ENCODE data around the gene ARHGAP10.

Gene ARHGAP10

GRCh38 chr4:148068065-148068911 lies 336.4 kb downstream of the ARHGAP10 start:
- no peaks in the 10 kb centered on the region for H3K27me3 ChIP-seq (ENCODE audit: control insufficient read depth, insufficient read depth, low read length)
- whole genome bisulfite sequencing (ENCODE audit: insufficient coverage, insufficient read length) = no CpG with 5 or more reads among the region's 13 CpGs
- no peaks in the 10 kb centered on the region for H3K36me3 ChIP-seq (ENCODE audit: control insufficient read depth, insufficient read depth, low read length)
- no peaks in the 10 kb centered on the region for H3K9me3 ChIP-seq (ENCODE audit: control insufficient read depth, insufficient read depth, low read length)
- H3K4me3 ChIP-seq (ENCODE audit: low read length) = no peak overlapping the region
- H3K4me1 ChIP-seq (ENCODE audit: control insufficient read depth, insufficient read depth, low read length) = no peaks in the 10 kb centered on the region
- no peak for DNase-seq (ENCODE audit: low read depth, low spot score)
- H3K27ac ChIP-seq (ENCODE audit: low read length) = no peak overlapping the region

GRCh38 chr4:148069086-148069894 lies 337.4 kb downstream of the ARHGAP10 start:
- DNase-seq (ENCODE audit: low read depth, low spot score) = no peak
- no peak overlapping the region for H3K27ac ChIP-seq (ENCODE audit: low read length)
- no peaks in the 10 kb centered on the region for H3K36me3 ChIP-seq (ENCODE audit: control insufficient read depth, insufficient read depth, low read length)
- peaks cover 2% of the 10 kb centered on the region; the same call in 1 of the 2 replicates for H3K9me3 ChIP-seq (ENCODE audit: control insufficient read depth, insufficient read depth, low read length)
- H3K4me3 ChIP-seq (ENCODE audit: low read length) = no peak overlapping the region
- no CpG with 5 or more reads among the region's 11 CpGs for WGBS (ENCODE audit: insufficient coverage, insufficient read length)
- no peaks in the 10 kb centered on the region for H3K27me3 ChIP-seq (ENCODE audit: control insufficient read depth, insufficient read depth, low read length)
- H3K4me1 ChIP-seq (ENCODE audit: control insufficient read depth, insufficient read depth, low read length) = no peaks in the 10 kb centered on the region

DNA sequence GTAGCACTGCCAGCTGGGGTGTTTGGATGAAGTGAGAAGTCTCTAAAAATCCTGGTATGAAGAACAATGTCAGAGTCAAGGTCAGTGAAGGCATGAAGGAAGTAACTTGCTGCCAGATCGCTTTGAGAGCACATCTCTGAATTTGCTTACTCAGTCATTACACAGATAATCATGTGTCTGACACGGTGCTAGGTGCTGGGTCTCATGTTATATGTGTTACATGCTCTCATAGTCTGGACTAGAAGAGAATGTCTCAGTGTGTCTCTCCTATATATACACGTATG lies 337.9 kb downstream of the ARHGAP10 start:
- Histone ChIP-seq H3K4me1 (ENCODE audit: control insufficient read depth, insufficient read depth, low read length) (no peaks in the 10 kb centered on the region), H3K4me3 (ENCODE audit: low read length) (no peak overlapping the region), H3K27me3 (ENCODE audit: control insufficient read depth, insufficient read depth, low read length) (no peaks in the 10 kb centered on the region), H3K27ac (ENCODE audit: low read length) (no peak overlapping the region), H3K9me3 (ENCODE audit: control insufficient read depth, insufficient read depth, low read length) (peaks cover 4% of the 10 kb centered on the region; the same call in 1 of the 2 replicates), H3K36me3 (ENCODE audit: control insufficient read depth, insufficient read depth, low read length) (no peaks in the 10 kb centered on the region)
- no CpG with 5 or more reads among the region's 3 CpGs for WGBS (ENCODE audit: insufficient coverage, insufficient read length)
- no peak for DNase-seq (ENCODE audit: low read depth, low spot score)

DNA sequence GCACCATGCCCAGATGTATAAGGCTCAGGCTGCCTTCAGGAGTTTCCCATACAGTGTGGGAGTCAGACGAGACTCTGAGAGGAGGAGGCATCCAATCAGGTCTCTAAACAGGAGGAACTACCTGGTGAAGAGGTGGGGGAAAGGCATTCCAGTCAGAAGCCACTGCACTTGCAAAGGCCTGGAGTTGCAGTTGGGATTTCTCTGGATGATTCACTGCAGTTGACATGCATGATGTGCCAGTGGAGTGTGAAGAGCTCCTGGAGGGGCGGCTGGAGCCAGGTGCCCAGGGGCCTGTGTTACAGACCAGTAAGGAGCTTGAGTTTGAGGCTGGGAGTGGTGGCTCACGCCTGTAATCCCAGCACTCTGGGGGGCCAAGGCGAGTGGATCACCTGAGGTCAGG lies 339.1 kb downstream of the ARHGAP10 start:
- Histone ChIP-seq H3K36me3 (ENCODE audit: control insufficient read depth, insufficient read depth, low read length) (no peaks in the 10 kb centered on the region), H3K4me1 (ENCODE audit: control insufficient read depth, insufficient read depth, low read length) (no peaks in the 10 kb centered on the region), H3K27ac (ENCODE audit: low read length) (no peak overlapping the region), H3K9me3 (ENCODE audit: control insufficient read depth, insufficient read depth, low read length) (peaks cover 4% of the 10 kb centered on the region; the same call in 1 of the 2 replicates), H3K4me3 (ENCODE audit: low read length) (no peak overlapping the region), H3K27me3 (ENCODE audit: control insufficient read depth, insufficient read depth, low read length) (no peaks in the 10 kb centered on the region)
- DNase-seq (ENCODE audit: low read depth, low spot score) = no peak
- no CpG with 5 or more reads among the region's 4 CpGs for WGBS (ENCODE audit: insufficient coverage, insufficient read length)

GRCh38 chr4:148072789-148073188 lies 340.9 kb downstream of the ARHGAP10 start:
- Histone ChIP-seq H3K36me3 (ENCODE audit: control insufficient read depth, insufficient read depth, low read length) (no peaks in the 10 kb centered on the region), H3K27ac (ENCODE audit: low read length) (no peak overlapping the region), H3K9me3 (ENCODE audit: control insufficient read depth, insufficient read depth, low read length) (peaks cover 4% of the 10 kb centered on the region; the same call in 1 of the 2 replicates), H3K4me1 (ENCODE audit: control insufficient read depth, insufficient read depth, low read length) (no peaks in the 10 kb centered on the region), H3K4me3 (ENCODE audit: low read length) (no peak overlapping the region), H3K27me3 (ENCODE audit: control insufficient read depth, insufficient read depth, low read length) (no peaks in the 10 kb centered on the region)
- WGBS (ENCODE audit: insufficient coverage, insufficient read length) = no CpG with 5 or more reads among the region's 9 CpGs
- no peak for DNase-seq (ENCODE audit: low read depth, low spot score)

- no peaks in the 10 kb centered on the region for H3K36me3 ChIP-seq (ENCODE audit: control insufficient read depth, insufficient read depth, low read length)
- DNase-seq (ENCODE audit: low read depth, low spot score) = no peak
- no peaks in the 10 kb centered on the region for H3K27me3 ChIP-seq (ENCODE audit: control insufficient read depth, insufficient read depth, low read length)
- 100% methylated on average over 3 of the region's 6 CpGs for WGBS (ENCODE audit: insufficient coverage, insufficient read length)
- H3K27ac ChIP-seq (ENCODE audit: low read length) = no peak overlapping the region
- no peaks in the 10 kb centered on the region for H3K4me1 ChIP-seq (ENCODE audit: control insufficient read depth, insufficient read depth, low read length)
- peaks cover 4% of the 10 kb centered on the region; the same call in 1 of the 2 replicates for H3K9me3 ChIP-seq (ENCODE audit: control insufficient read depth, insufficient read depth, low read length)
- H3K4me3 ChIP-seq (ENCODE audit: low read length) = no peak overlapping the region
Observed at GRCh38 chr4:148073349-148073748, 341.5 kb downstream of the ARHGAP10 start.

DNA sequence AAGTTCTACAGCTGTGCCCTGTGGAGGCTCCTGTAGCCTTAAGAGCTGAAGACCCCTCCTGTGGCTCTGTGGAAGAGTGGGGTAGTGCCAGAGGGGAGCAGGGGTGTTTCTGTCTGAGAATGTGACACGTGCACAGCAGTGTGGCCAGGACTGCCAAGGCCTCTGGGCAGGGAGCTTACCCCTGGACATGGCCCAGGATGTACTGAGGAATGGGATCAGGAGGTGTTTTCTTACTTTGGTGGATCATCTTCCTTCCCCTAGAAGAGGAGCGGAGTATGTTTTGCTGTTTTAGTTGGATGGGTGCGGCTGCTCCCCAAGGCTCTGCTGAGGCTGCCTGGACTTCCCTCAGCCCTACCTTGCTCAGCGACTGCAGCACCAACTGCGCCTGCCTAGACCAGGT lies 342.6 kb downstream of the ARHGAP10 start:
- no CpG with 5 or more reads among the region's 5 CpGs for WGBS (ENCODE audit: insufficient coverage, insufficient read length)
- Histone ChIP-seq H3K4me1 (ENCODE audit: control insufficient read depth, insufficient read depth, low read length) (no peaks in the 10 kb centered on the region), H3K27me3 (ENCODE audit: control insufficient read depth, insufficient read depth, low read length) (no peaks in the 10 kb centered on the region), H3K36me3 (ENCODE audit: control insufficient read depth, insufficient read depth, low read length) (no peaks in the 10 kb centered on the region), H3K9me3 (ENCODE audit: control insufficient read depth, insufficient read depth, low read length) (peaks cover 4% of the 10 kb centered on the region; the same call in 1 of the 2 replicates), H3K27ac (ENCODE audit: low read length) (no peak overlapping the region), H3K4me3 (ENCODE audit: low read length) (no peak overlapping the region)
- no peak for DNase-seq (ENCODE audit: low read depth, low spot score)

- no CpG with 5 or more reads among the region's 3 CpGs for WGBS (ENCODE audit: insufficient coverage, insufficient read length)
- DNase-seq (ENCODE audit: low read depth, low spot score) = no peak
Observed at GRCh38 chr4:148075438-148075837, 343.6 kb downstream of the ARHGAP10 start.

GRCh38 chr4:148076964-148077363 lies 345.1 kb downstream of the ARHGAP10 start:
- WGBS (ENCODE audit: insufficient coverage, insufficient read length) = no CpG with 5 or more reads among the region's 5 CpGs
- H3K27me3 ChIP-seq (ENCODE audit: control insufficient read depth, insufficient read depth, low read length) = no peaks in the 10 kb centered on the region
- H3K27ac ChIP-seq (ENCODE audit: low read length) = no peak overlapping the region
- H3K36me3 ChIP-seq (ENCODE audit: control insufficient read depth, insufficient read depth, low read length) = no peaks in the 10 kb centered on the region
- peaks cover 4% of the 10 kb centered on the region; the same call in 1 of the 2 replicates for H3K9me3 ChIP-seq (ENCODE audit: control insufficient read depth, insufficient read depth, low read length)
- H3K4me1 ChIP-seq (ENCODE audit: control insufficient read depth, insufficient read depth, low read length) = no peaks in the 10 kb centered on the region
- H3K4me3 ChIP-seq (ENCODE audit: low read length) = no peak overlapping the region
- DNase-seq (ENCODE audit: low read depth, low spot score) = no peak

More at GRCh38 chr4:148075438-148075837, 343.6 kb downstream of the ARHGAP10 start:
- Histone ChIP-seq H3K4me1 (ENCODE audit: control insufficient read depth, insufficient read depth, low read length) (no peaks in the 10 kb centered on the region), H3K4me3 (ENCODE audit: low read length) (no peak overlapping the region), H3K27ac (ENCODE audit: low read length) (no peak overlapping the region), H3K36me3 (ENCODE audit: control insufficient read depth, insufficient read depth, low read length) (no peaks in the 10 kb centered on the region), H3K27me3 (ENCODE audit: control insufficient read depth, insufficient read depth, low read length) (no peaks in the 10 kb centered on the region), H3K9me3 (ENCODE audit: control insufficient read depth, insufficient read depth, low read length) (peaks cover 4% of the 10 kb centered on the region; the same call in 1 of the 2 replicates)

- WGBS (ENCODE audit: insufficient coverage, insufficient read length) = no CpG with 5 or more reads among the region's 1 CpG
- H3K4me3 ChIP-seq (ENCODE audit: low read length) = no peak overlapping the region
- H3K9me3 ChIP-seq (ENCODE audit: control insufficient read depth, insufficient read depth, low read length) = peaks cover 4% of the 10 kb centered on the region; the same call in 1 of the 2 replicates
- DNase-seq (ENCODE audit: low read depth, low spot score) = no peak
- no peaks in the 10 kb centered on the region for H3K27me3 ChIP-seq (ENCODE audit: control insufficient read depth, insufficient read depth, low read length)
- no peaks in the 10 kb centered on the region for H3K4me1 ChIP-seq (ENCODE audit: control insufficient read depth, insufficient read depth, low read length)
- no peak overlapping the region for H3K27ac ChIP-seq (ENCODE audit: low read length)
- H3K36me3 ChIP-seq (ENCODE audit: control insufficient read depth, insufficient read depth, low read length) = no peaks in the 10 kb centered on the region
Observed at GRCh38 chr4:148077581-148077980, 345.7 kb downstream of the ARHGAP10 start.
